HEK293 (cell line): ENCODE results near the gene TMEM63A.

ENCODE experiments used
- CTCF ChIA-PET: fragments of 350-600 bp; formaldehyde crosslinking; extraction: SDS; loops from one replicate; lab custom pipeline; 2021; ENCODE audit warnings: antibody characterized with exemption; lab: Yijun Ruan, JAX
- POLR2A ChIA-PET: fragments of 300-600 bp; formaldehyde crosslinking; extraction: SDS; loops from one replicate; lab custom pipeline; 2020; ENCODE audit warnings: antibody characterized with exemption, inconsistent platforms; lab: Yijun Ruan, JAX
- H3K27ac ChIP-seq: fragments of 200-500 bp; sonication (Bioruptor generic); 2 replicates; pipeline ENCODE4 v1.5.1; 2014; ENCODE audit warnings: low read depth, low read length, control low read depth, inconsistent platforms; ENCODE audit errors: extremely low read depth
- H3K36me3 ChIP-seq, 2 experiments: fragments of 200-500 bp in 1 of 2; sonication (Bioruptor generic) in 1 of 2; 1 replicate in 1 of 2; 2 replicates in 1 of 2; pipeline ENCODE4 v1.5.1; 2014 to 2017; ENCODE audit warnings: inconsistent platforms in 2 of 2, low read length in 2 of 2; ENCODE audit not compliant: control insufficient read depth in 2 of 2, insufficient read depth in 1 of 2
- H3K4me1 ChIP-seq: fragments of 200-500 bp; sonication (Bioruptor generic); 2 replicates; pipeline ENCODE4 v1.5.1; 2014; ENCODE audit warnings: mild to moderate bottlenecking, low read length, inconsistent platforms; ENCODE audit not compliant: control insufficient read depth, insufficient read depth
- H3K4me3 ChIP-seq: 2 replicates; pipeline ENCODE4 v1.5.1; 2011; ENCODE audit warnings: low read depth, mild to moderate bottlenecking, control low read depth, low read length, moderate library complexity
- H3K9me3 ChIP-seq: fragments of 200-500 bp; sonication (Bioruptor generic); 2 replicates; pipeline ENCODE4 v1.5.1; 2014; ENCODE audit warnings: low read depth, low read length, inconsistent platforms; ENCODE audit not compliant: control insufficient read depth, insufficient read depth
- AEBP2 ChIP-seq: fragments of 450-650 bp; formaldehyde crosslinking; IDR thresholded peaks from 2 replicates; pipeline ENCODE4 v1.5.1; 2016; ENCODE audit warnings: missing biosample characterization, missing genetic modification characterization, borderline replicate concordance
- GFI1B ChIP-seq: fragments of 450-650 bp; formaldehyde crosslinking; IDR thresholded peaks from 2 replicates; pipeline ENCODE4 v1.5.1; 2016; ENCODE audit warnings: missing biosample characterization, missing genetic modification characterization
- HIC1 ChIP-seq: fragments of 450-650 bp; formaldehyde crosslinking; IDR thresholded peaks from 2 replicates; pipeline ENCODE4 v1.5.1; 2016; ENCODE audit warnings: missing biosample characterization, missing genetic modification characterization
- TCF7L2 ChIP-seq: IDR thresholded peaks from 2 replicates; pipeline ENCODE4 v1.6.1; 2011; ENCODE audit warnings: low read depth, mild to moderate bottlenecking, inconsistent platforms, low read length, moderate library complexity, borderline replicate concordance
- ZBTB26 ChIP-seq: fragments of 450-650 bp; formaldehyde crosslinking; optimal IDR thresholded peaks from 2 replicates; pipeline ENCODE3; 2016; ENCODE audit warnings: missing biosample characterization, mild to moderate bottlenecking, missing genetic modification characterization
- ZBTB7A ChIP-seq: fragments of 450-650 bp; formaldehyde crosslinking; IDR thresholded peaks from 2 replicates; pipeline ENCODE4 v1.5.1; 2016; ENCODE audit warnings: low read depth, missing biosample characterization, missing genetic modification characterization
- ZFHX2 ChIP-seq: fragments of 450-650 bp; formaldehyde crosslinking; conservative IDR thresholded peaks from 2 replicates; pipeline ENCODE4 v1.5.1; 2016; ENCODE audit warnings: missing biosample characterization, missing genetic modification characterization
- ZFP41 ChIP-seq: fragments of 450-650 bp; formaldehyde crosslinking; IDR thresholded peaks from 2 replicates; pipeline ENCODE4 v1.5.1; 2016; ENCODE audit warnings: missing biosample characterization, missing genetic modification characterization, borderline replicate concordance
- ZNF10 ChIP-seq: fragments of 450-650 bp; formaldehyde crosslinking; IDR thresholded peaks from 2 replicates; pipeline ENCODE4 v1.5.1; 2017; ENCODE audit warnings: missing biosample characterization, missing genetic modification characterization
- ZNF138 ChIP-seq: fragments of 450-650 bp; formaldehyde crosslinking; IDR thresholded peaks from 2 replicates; pipeline ENCODE4 v1.5.1; 2016; ENCODE audit warnings: missing biosample characterization, missing genetic modification characterization, borderline replicate concordance
- ZNF175 ChIP-seq: fragments of 450-650 bp; formaldehyde crosslinking; IDR thresholded peaks from 2 replicates; pipeline ENCODE4 v1.5.1; 2016; ENCODE audit warnings: missing biosample characterization, missing genetic modification characterization
- ZNF23 ChIP-seq: fragments of 450-650 bp; formaldehyde crosslinking; IDR thresholded peaks from 2 replicates; pipeline ENCODE4 v1.5.1; 2016; ENCODE audit warnings: missing biosample characterization, missing genetic modification characterization, borderline replicate concordance
- ZNF302 ChIP-seq: fragments of 450-650 bp; formaldehyde crosslinking; IDR thresholded peaks from 2 replicates; pipeline ENCODE4 v1.5.1; 2016; ENCODE audit warnings: missing biosample characterization, missing genetic modification characterization, low read depth
- ZNF423 ChIP-seq: fragments of 450-650 bp; formaldehyde crosslinking; IDR thresholded peaks from 2 replicates; pipeline ENCODE4 v1.5.1; 2016; ENCODE audit warnings: missing biosample characterization, missing genetic modification characterization
- ZNF513 ChIP-seq: fragments of 450-650 bp; IDR thresholded peaks from 2 replicates; pipeline ENCODE4 v1.5.1; 2018; ENCODE audit warnings: missing biosample characterization, missing genetic modification characterization
- ZNF544 ChIP-seq: fragments of 450-650 bp; formaldehyde crosslinking; IDR thresholded peaks from 2 replicates; pipeline ENCODE4 v1.5.0; 2017; ENCODE audit warnings: missing biosample characterization, missing genetic modification characterization
- ZNF548 ChIP-seq: fragments of 450-650 bp; formaldehyde crosslinking; IDR thresholded peaks from 2 replicates; pipeline ENCODE4 v1.5.1; 2016; ENCODE audit warnings: missing biosample characterization, missing genetic modification characterization
- ZNF623 ChIP-seq: fragments of 450-650 bp; formaldehyde crosslinking; IDR thresholded peaks from 2 replicates; pipeline ENCODE4 v1.5.1; 2016; ENCODE audit warnings: missing biosample characterization, missing genetic modification characterization
- ZSCAN16 ChIP-seq: fragments of 450-650 bp; formaldehyde crosslinking; IDR thresholded peaks from 2 replicates; pipeline ENCODE4 v1.5.1; 2016; ENCODE audit warnings: missing biosample characterization, missing genetic modification characterization

TMEM63A gene

GRCh38 chr1:225923692-225924555 is 41.7 kb upstream of the TMEM63A start, which contains the start of gene PYCR2 (continued):
- TF ChIP-seq ZNF10 (tag by site-specific recombination) (peak; percentile 54; the same call in 1 of the 2 replicates), ZBTB26 (tag by site-specific recombination) (peak; percentile 97), ZFHX2 (tag by site-specific recombination) (peak; percentile 95), ZNF23 (no peak), ZNF423 (tag by site-specific recombination) (peak; percentile 30; the same call in 1 of the 2 replicates), ZNF548 (0 out of 2 replicates have a peak, but pooled peaks have one; percentile 7), ZSCAN16 (tag by site-specific recombination) (peak; percentile 63)

GRCh38 chr1:225923381-225923691 is 41.2 kb upstream of the TMEM63A start:
- H3K4me3 ChIP-seq = peak overlapping the region; percentile 80
- peaks cover 23 to 45% of the 10 kb centered on the region in 2 experiments for H3K36me3 ChIP-seq
- peaks cover 11% of the 10 kb centered on the region; the same call in 1 of the 2 replicates for H3K4me1 ChIP-seq
- H3K27ac ChIP-seq = peak overlapping the region; percentile 88
- TF ChIP-seq AEBP2 (tag by site-specific recombination) (0 out of 2 replicates have a peak, but pooled peaks have one; percentile 0), ZNF513 (tag by site-specific recombination) (0 out of 2 replicates have a peak, but pooled peaks have one; percentile 14), ZNF138 (0 out of 2 replicates have a peak, but pooled peaks have one; percentile 12), ZBTB7A (tag by site-specific recombination) (no peak)
- CTCF ChIA-PET = interaction anchor here (0.7 to 1.5 kb wide), 7 partner anchors 11 to 483 kb away, joined by 3 to 7 read pairs (median 6); no protein-coding TSS in a partner anchor
- POLR2A ChIA-PET = interaction anchor here (1.0 to 3.1 kb wide), 18 partner anchors 11 to 567 kb away, joined by 3 to 32 read pairs (median 5); partner anchors contain the start of genes H3-3A, LBR, LEFTY2 and LIN9
- no peaks in the 10 kb centered on the region for H3K9me3 ChIP-seq

GRCh38 chr1:225921734-225922709 is 39.8 kb upstream of the TMEM63A start:
- Histone ChIP-seq H3K36me3 (peaks cover 30 to 58% of the 10 kb centered on the region in 2 experiments), H3K4me1 (peaks cover 11% of the 10 kb centered on the region; the same call in 1 of the 2 replicates), H3K9me3 (no peaks in the 10 kb centered on the region), H3K27ac (no peak overlapping the region), H3K4me3 (no peak overlapping the region)
- POLR2A ChIA-PET = interaction anchor here (0.8 to 2.1 kb wide), 4 partner anchors 19 to 77 kb away, joined by 3 to 13 read pairs (median 6); partner anchors contain the start of genes LEFTY2, SDE2 and TMEM63A
- CTCF ChIA-PET = interaction anchor here (0.6 to 1.8 kb wide), 5 partner anchors 8 to 447 kb away, joined by 3 to 8 read pairs (median 4); no protein-coding TSS in a partner anchor
- TF ChIP-seq ZSCAN16 (tag by site-specific recombination) (no peak), TCF7L2 (no peak), ZNF623 (tag by site-specific recombination) (no peak), ZFP41 (no peak), HIC1 (peak; percentile 61; the same call in 1 of the 2 replicates), ZNF544 (no peak), GFI1B (tag by site-specific recombination) (no peak), ZBTB26 (tag by site-specific recombination) (peak; percentile 2), ZNF302 (tag by site-specific recombination) (no peak), ZNF175 (tag by site-specific recombination) (no peak)
